Cardiac fibroblast (primary cell): ENCODE results near the gene NOL7.
A peak's percentile ranks its signal among the peaks of the same experiment; 100 is the strongest.

Experiments
- DNase-seq, 2 donors: peaks; one replicate each; pipeline versions ENCODE4 v3.0.0 to v3.0.0-alpha.2; 2010; ENCODE audit warnings: low read depth in 2 of 2
- H3K4me3 ChIP-seq, 2 donors: replicated peaks in 1 of 2; 1 replicate in 1 of 2; 2 replicates in 1 of 2; pipeline ENCODE4 v1.5.1; 2011; ENCODE audit warnings: low read depth in 2 of 2, low read length in 2 of 2, mild to moderate bottlenecking in 2 of 2, moderate library complexity in 1 of 2
- CTCF ChIP-seq: IDR thresholded peaks from one replicate; pipeline ENCODE4 v1.5.1; 2011; ENCODE audit warnings: low read depth, mild to moderate bottlenecking, low read length, inconsistent platforms

NOL7 gene

DNA sequence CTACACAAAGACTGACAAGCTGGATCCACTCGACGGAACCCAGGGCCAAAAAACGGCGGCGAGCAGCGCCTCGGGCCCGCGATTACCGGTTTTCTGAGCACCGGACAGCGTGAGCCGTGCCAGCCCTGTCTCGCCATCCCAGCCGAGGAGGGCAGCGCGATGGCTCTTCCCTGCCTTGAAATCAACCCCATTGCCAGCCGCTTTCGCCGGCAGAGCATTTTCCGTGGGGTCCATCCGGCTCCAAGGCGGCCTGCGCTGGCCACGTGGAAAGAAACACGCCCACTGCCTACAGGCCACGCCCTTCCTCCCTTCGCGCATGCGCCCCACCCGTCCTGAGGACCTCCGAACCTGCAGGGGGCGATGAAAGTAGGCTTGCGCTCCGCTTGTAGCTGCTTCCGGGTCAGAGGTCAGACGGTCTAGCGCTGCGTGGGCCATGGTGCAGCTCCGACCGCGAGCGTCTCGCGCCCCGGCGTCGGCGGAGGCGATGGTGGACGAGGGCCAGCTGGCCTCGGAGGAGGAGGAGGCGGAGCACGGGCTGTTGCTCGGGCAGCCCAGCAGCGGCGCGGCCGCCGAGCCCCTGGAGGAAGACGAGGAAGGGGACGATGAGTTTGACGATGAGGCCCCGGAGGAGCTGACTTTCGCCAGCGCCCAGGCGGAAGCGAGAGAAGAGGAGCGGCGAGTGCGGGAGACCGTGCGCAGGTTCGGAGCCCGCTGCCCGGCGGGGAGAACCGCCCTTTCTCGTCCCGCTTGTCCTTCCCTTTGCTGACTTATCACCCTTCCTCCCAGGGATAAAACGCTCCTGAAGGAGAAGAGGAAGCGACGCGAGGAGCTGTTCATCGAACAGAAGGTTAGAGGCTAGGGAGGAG is at the start of gene NOL7:
Gene NOL7, plus strand, starts transcription at position 410 of the 866 bp plus-strand sequence. Its CDS starts 24 bp downstream, at position 434.
- TF ChIP-seq CTCF, result peak; percentile 94
- DNase-seq, result peak; percentile 99
- H3K4me3 ChIP-seq, result peak within 1 kb of the TSS; percentile 97

GRCh38 chr6:13565921-13566320 is 49.2 kb upstream of the NOL7 start:
- H3K4me3 ChIP-seq, result no peak overlapping the region
- TF ChIP-seq CTCF, result no peak

DNA sequence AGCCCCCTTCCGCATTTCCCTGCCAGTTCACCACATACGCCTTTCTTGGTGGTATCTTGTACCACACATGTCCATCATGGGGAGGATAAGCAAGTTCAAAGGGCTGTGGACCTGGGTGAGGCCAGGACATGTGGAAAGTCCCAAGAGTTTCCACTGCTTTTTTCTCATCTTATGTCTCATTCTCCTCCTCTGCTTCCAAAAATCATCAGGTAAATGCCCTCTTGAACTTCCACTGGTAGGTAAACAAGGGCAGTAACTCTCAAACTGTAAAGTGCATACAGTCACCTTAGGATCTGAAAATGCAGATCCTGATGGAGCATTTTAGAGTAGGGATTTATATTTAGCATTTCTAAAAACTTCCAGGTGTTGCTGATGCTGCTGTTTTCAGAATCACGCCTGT is 48.6 kb upstream of the NOL7 start:
- H3K4me3 ChIP-seq, result no peak overlapping the region
- TF ChIP-seq CTCF, result no peak
- no peak for DNase-seq

More at GRCh38 chr6:13565921-13566320, 49.2 kb upstream of the NOL7 start:
- no peak for DNase-seq

GRCh38 chr6:13568970-13569369 is 46.2 kb upstream of the NOL7 start:
- TF ChIP-seq CTCF, result no peak
- no peak for DNase-seq
- no peak overlapping the region for H3K4me3 ChIP-seq

DNA sequence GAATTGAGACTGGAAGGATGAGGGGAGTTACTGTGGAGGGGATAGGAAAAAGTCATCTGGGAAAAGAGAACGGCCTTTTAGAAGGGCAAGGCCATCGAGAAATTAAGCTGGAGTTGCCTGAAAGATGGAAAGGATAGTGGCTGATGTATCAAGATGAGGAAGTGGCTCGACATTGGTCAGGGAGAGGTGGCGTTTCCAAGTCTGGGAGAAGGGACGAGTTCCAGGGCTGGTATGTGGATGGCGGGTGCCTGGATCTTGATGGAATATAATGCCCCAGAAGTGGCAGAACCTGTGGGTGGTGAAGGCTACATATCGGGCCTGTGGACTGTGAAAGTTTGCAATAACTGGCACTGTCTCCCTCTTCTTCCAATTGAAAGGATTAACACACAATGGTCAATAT is 42.9 kb upstream of the NOL7 start:
- H3K4me3 ChIP-seq, result no peak overlapping the region
- TF ChIP-seq CTCF, result no peak
- DNase-seq, result no peak

- TF ChIP-seq CTCF, result no peak
- H3K4me3 ChIP-seq, result peak overlapping the region; percentile 54 to 77
- DNase-seq, result no peak
These were observed 42.0 kb upstream of the NOL7 start for GRCh38 chr6:13572951-13573654.
